NCI-H2227 (cell line): ENCODE data around the gene PDCL3.

ENCODE experiments used
- DNase-seq: peaks from one replicate; lab custom pipeline; 2025; ENCODE audit not compliant: unreplicated experiment; lab: John Stamatoyannopoulos, UW

The PDCL3 gene

DNA sequence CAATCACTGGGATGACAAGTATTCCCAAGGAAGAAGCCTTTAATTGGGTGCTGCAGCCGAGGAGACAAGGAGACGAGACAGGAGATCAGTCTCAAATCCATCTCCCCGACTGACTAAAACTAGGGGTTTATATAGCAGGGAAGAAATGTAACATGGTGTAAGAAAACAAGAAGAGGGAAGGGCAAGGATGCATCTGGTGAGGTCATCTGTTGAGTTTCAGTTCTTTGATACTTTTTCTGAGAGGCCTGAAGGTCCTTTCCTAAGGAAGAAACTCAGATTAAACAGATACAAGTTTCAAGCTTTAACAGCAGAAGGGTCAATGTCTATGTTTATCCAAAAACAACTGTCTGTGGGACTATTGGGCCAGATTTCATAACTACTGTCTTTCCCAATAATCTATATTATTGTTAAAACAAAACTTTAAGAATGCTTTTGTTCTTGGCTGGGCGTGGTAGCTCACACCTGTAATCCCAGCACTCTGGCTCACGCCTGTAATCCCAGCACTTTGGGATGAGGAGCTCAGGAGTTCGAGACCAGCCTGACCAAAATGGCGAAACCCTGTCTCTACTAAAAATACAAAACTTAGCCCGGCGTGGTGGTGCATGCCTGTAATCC is 2.5 kb upstream of the PDCL3 start:
- DNase-seq: no peak

DNA sequence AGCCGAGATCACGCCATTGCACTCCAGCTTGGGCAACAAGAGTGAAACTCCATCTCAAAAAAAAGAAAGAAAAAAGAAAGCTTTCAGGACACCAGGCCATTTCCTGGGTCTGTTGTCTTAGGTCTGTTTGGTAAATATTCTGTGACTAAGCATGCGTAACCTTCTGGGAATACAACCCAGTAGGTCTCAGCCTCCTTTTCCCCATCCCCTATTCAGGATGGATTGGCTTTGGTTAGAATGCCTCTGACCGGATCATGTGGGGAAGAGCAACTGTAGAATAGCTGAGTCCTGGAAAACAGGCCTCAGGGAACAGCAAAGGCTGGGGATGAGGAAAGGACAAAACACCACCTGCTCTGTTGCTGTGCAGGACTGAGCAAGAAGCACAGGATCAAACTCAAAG is 1.6 kb upstream of the PDCL3 start:
- DNase-seq: no peak

DNA sequence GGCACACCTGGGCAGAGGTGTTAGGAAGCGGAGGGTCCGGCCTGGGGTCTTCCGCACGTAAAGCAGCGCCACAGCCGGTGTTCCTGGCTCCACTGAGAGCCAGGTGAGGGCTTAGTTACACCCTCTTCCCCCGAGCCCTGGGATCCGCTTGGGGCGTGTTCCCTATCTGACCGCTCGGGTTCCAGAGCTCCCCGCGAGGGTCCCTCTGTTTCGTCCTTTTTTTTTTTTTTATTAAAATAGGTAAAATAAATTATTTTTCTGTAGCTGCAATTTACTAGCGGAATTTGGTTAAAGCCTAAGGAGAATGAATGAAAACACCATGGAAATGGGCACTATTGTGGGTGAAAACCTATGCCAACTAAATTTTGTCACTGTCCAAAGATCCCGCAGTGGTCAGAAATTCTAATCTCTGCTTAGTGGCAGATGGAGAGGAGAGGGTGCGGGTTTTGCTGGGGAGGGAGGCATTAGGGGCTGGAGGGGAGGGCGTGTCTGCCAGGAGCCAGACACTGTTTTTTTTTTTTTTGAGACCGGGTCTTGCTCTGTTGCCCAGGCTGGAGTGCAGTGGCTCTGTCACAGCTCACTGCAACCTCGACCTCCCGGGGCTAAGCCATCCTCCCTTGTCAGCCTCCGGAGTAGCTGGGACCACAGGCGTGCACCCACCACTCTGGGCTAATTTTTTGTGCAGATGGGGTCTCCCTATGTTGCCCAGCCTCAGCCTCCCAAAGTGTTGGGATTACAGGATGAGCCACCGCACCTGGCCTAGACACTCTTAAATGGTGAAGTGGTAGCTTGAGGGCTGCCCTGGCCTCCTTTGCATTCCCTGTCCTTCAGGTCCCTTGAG is 834 bp downstream of the PDCL3 start:
- no peak for DNase-seq

DNA sequence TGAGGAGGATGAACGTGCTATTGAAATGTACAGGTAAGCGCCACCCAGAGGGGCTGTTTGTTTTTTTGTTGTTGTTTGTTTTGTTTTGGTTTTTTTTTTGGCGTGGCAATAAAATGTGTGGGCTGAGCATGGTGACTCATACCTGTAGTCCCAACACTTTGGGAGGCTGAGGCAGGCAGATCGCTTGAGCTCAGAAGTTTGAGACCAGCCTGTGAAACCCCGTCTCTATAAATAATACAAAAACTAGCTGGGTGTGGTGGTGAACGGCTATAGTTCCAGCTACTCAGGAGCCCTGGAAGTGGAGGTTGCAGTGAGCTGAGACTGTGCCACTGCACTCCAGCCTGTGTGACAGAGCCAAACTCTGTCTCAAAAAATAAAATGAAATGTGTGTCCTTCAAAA is 6.2 kb downstream of the PDCL3 start:
- DNase-seq: no peak

DNA sequence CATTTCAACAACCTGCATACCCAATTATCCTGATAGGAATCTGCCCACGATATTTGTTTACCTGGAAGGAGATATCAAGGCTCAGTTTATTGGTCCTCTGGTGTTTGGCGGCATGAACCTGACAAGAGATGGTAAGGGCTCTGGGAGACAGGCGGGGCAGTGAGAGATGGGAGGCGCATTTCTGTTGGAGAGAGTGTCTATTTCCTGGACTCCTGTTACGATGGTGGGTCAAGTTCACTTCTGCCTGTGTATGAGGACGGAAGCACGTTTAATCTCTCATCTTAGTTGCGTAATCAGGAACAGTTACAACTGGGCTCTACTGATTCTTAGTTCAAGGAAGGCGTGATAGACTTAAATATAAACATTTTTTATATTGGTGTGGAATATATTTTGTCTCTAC is 8.9 kb downstream of the PDCL3 start:
- no peak for DNase-seq

DNA sequence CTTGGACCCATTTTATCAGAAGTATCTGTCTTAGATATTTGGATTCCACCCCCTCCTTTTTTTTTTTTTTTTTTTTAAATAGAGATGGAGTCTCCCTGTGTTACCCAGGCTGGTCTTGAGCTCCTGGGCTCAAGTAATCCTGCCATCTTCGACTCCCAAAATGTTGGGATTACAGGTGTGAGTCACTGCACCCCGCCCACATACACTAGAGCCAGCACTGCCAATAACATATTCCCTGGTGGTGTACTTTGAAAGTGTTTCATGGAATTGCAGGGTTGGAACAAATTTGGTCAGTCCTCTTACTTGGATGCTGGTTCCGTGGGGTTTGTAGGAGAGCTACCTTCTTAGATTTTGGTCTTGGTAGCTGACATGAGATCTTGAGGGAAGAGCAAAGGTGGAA is 15.0 kb downstream of the PDCL3 start:
- no peak for DNase-seq

DNA sequence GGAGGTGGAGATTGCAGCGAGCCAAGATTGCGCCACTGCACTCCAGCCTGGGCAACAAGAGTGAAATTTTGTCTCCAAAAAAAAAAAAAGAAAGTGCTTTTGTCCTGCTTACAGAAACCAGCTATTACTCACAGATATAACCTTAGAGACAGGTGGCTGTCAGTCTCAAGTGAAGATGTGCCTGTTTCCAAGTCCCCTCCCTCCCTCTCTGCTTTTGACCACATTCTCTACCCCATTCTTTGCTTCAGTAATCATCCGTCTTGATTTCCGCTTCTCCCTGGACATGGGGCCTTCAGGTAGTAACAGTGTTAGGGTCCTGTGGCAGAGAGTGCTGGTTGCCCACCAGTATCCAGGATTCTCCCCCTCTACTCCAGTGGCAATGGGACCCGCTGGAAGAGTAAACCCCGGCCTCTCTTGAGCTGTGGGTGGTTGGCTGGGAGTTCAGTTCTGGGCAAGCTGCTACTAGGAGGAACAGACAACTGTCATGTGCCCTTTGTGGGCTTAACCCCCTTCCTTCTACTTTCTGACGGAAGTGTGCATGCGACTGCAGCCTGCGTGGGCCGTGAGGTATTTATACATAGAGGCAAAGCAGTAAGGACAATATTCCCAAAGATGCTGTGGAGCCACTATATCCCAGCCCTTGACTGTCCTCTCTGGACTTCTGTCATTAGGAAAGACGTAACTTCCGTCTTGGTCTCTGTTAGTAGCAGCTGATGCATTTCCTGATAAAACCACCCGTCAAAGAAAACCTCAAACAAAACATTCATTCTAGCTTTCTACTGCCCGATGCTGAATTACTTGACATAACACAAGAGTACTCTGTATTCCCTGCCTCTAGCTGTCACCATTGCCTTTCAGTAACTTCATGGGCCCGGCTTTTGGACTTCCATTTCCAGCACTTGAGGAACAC is 17.8 kb downstream of the PDCL3 start:
- DNase-seq: no peak

DNA sequence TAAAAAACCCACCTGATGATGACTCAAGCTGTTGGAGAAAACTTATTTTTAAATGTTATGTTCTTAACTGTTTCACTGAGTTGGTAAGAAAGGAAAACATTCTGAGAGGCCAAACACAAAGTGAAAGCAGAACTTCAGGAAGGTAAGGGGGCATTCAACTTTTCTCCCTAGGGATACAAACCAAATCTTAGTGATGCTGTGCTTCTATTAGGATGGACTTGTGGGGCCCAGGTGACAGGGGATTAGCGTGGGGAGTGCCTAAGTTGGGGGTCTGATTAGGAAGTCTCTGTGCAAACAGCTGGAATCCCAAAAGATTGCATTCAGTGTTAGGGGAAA is 18.5 kb downstream of the PDCL3 start:
- DNase-seq: no peak

DNA sequence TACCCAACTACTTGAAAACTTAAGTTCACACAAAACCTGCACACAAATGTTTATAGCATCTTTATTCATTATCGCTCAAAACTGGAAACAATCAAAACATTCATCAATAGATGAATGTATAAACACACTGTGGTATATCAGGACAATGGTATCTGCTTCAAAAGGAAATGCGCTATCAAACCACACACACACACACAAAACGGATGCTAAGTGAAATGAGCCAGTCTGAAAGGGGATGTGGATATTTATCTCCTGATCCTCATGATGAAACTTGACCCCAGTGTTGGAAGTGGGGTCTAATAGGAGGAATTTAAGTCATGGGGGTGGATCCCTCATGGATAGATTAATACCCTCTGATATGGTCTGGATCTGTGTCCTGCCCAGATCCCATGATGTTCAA is 22.0 kb downstream of the PDCL3 start:
- DNase-seq: no peak

DNA sequence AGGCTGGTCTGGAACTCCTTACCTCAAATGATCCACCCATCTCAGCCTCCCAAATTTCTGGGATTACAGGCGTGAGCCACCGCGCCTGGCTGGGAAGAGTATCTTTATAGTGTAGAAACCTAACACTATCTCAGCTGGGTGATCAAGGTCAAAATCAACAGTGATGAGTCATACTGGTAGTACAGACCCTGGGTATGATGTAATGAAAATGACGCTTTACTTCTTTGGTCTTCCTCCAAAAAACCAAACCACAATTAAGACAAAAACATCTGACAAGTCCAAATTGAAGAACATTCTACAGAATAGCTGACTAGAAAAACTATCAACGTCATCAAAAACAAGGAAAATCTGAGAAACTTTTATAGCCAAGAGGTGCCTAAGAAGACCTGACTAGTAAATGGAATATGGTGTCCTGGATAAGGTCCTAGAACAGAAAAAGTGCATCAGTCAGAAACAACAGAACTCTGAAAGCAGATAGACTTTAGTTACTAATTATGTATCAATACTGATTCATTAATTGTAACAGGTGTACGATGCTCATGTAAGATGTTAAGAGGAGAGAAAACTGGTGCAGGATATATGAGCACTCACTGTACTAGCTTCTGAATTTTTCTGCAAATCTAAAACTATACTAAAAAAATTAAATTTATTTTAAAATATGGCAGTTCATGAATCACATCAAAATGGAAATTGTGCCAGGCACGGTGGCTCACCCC is 25.4 kb downstream of the PDCL3 start:
- no peak for DNase-seq

DNA sequence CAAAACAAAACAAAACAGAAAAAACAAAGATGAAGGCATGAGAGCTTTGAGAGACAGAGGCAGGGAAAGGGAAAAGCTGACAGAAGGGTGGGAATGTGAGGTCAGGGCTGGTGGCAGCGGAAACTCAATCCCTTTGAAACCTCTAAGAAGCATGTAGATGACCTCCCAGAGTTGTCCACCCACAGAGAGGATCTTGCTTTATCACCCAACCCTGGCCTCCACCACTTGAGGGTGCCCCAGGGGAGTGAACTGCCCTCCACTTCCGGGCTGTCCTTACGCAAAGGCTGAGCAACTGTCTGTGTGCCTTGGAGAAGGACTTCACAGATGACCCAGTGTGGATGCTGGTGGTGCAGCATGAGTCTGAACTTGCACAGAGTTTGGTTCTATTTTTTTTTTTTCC is 26.7 kb downstream of the PDCL3 start:
- DNase-seq: no peak

DNA sequence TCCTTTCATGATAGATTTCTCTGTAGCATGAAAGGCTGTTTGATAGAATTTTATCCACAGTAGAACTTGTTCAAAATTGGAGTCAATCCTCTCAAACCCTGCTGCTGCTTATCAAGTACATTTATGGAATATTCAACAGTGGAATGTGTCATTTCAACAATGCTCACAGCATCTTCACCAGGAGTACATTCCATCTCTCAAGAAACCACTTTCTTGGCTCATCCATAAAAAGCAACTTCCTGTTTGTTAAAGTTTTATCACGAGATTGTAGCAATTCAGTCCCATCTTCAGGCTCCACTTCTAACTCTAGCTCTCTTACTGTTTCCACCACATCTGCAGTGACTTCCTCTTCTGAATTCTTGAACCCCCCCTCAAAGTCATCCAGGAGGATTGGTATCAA is 29.4 kb downstream of the PDCL3 start:
- no peak for DNase-seq

DNA sequence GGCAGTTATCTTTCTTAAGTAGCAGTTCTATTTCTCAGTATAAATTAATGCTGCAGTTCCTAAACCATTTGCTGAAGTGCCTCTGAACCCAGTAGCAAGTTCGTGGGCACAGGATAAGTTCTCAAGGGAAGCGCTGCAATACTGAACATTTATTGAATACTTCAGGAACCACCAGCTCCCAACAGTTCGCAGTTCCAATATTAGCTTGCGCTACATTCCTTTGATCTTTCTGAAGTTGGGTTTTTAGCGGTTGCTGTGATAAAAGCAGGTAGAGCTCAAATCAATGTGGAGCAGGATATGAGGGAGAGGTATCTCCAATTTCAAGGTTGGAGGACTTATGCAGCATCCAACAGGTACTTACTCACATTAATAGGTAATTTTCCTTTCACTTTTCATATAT is 33.7 kb downstream of the PDCL3 start:
- DNase-seq: no peak

DNA sequence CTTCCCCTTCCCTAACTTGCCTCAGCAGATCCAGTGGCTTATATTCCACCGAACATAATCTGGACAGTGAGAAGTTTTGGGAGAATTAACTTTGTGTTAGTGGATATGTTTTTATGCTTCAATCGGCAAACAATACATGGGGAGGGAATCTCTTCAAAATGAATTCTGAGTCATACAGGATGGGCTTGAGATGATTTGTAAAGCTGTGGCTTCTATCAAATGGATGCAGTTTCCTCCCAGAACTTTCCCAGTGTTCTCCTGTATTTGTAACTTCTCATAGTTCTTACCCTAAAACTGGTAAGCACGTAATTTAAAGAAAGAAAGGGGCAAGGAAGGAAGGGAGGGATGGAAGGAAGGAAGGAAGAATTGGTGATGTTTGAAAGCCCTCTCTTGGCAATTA is 36.8 kb downstream of the PDCL3 start:
- no peak for DNase-seq

DNA sequence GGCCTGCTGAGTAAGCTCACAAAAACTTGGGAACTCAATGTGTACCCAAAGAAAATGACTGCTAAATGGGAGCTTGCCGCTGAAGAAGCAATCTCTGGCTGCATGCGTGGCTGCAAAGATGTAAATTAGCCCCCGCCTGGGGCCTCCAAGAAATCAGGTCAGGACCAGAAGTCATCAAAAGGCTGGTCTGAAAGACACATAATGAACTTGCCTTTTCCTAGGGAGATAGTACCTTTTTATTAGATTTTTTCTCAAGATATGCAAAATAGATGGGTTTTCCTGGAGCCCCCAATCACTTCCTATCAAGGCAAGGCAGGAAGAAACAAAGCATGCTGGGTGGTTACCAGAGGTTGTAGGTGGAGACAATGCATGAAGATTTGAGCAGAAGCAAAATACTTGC is 38.9 kb downstream of the PDCL3 start:
- DNase-seq: no peak

DNA sequence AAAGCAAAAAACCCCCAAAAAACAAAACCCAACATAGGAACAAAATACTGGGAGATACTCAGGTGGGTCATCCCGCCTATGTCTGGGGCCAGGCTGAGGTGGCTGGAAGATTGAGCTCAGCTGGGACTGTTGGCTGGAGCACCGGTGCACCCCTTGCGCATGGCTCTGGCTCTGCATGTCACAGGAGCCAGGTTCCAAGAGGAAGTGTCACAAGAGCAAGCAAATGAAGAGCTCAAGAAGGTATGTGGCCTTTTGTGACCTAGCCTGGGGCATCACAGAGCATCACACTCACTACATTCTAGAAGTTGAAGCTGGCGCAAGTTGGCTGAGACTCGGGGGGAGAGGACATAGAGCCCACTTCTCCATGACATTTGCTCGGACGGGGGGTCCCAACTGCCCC is 40.6 kb downstream of the PDCL3 start:
- no peak for DNase-seq

DNA sequence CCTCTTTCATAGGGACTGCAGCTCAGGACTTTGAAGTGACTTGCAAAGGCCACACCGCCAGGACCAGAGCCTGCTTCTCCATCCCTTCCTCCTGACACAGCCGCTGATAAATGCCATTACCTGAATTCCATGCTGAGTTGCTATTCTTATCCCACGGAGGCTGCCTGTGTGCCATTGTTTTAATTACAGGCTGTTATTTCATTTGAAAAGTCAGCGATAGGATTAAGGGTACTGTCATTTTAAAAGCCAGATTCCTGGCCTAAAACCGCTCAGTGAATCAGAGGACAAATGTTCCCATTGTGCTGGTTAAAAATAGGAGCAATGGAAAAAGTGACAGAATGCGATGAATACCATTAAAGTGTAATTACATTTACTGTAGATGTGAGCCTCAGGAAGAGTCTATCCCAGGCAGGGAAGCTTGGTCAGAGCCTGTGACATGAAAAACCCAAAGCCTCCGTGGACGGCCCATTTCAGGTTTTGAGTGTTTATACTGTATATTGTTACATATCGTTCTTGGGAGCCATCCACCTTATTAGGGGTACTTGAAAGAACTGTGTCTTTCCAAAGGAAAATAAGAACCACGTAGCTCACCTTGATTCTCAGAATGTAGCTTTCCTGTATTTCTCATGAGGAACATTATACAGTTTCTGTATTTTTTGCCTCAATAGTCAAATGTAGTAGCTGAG is 41.3 kb downstream of the PDCL3 start:
- no peak for DNase-seq

DNA sequence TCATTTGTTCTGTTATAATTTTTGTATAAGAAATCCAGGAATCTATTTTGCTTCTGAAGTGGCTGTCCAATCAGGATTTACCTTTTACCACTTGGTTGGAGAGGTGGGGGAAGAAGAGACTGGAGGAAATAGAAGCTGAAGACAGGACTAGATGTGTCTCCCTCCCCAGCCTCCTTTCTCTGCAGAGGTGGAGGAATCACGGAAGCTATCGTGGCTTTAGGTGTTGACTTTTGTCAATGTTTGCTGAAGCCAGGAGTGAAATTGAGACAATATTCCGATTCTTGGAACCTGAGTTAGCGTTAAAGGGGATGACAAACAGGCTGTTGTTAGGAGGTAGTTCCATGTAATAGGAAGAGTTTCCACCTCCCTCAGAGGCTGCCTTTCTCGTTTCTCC is 43.5 kb downstream of the PDCL3 start:
- DNase-seq: no peak

DNA sequence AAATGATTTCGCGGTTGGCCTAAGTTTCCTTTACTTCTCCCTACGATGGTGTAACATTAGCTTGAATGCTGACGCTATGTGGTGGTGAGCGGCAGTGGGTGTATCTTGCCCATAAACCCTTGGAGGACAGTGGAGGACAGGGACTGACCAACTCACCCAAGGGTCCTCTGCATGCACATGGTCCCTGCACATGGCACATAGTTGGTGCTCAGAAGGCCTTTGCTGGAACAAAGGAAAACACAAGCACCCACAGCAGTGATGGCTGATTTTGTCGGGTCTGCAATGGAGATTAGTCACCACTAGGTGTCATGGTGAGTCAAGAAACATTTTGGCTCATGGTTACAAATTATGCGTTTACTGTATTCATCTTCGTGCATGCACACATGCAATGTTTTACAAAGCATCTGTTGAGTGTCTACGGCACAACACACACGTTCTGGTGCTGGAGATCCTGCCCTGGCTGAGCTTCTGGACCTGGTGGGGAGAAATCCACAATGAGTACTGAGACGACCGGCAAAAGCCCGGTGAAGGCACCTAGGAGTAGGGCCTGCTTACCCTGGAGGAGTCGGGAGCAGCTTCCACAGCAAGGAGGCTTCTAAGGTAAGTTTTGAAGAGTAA is 44.0 kb downstream of the PDCL3 start:
- DNase-seq: peak; percentile 58

DNA sequence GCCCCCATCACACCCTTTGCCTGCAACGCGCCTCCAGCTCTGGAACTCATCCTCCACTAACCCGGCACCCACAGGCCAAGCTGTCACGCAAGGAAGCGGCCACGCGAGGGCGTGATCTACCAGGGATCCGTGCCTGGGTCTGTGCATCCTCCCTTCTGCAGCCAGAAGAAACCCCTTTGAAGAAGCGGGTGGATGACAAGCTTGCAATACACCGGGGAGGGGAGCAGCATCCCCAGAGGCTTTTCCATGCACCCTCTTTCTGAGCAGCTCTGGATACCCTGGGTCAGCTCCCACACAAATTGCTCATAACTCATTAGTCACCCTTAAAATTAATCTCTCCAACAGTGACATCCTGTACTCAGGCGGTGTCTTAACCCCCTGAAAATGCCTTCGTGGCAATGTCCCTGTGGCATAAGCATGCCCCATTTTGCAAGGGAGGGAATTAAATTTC is 47.6 kb downstream of the PDCL3 start:
- DNase-seq: peak; percentile 82
